ENCODE measurements around the gene PTPRH.

DNA sequence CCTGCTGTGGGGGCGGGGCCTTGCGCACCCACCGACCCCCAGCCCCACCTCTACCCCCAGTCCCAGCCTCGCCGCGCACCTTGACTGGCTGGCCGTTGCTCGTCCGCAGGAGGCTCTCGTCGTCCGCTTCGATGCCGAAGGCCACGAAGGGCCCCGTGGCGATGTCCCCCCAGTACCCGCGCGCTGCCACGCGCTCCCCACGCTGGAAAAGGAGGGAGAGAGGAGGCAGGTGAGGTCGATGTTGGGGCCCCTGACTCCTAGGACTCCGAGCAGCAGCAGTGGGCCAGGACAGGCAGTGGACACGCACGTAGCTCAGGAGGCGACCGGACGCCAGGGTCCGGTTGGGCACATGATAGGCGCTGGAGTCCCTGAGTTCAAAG, 48.3 kb downstream of the PTPRH start:
- TF ChIP-seq GATA2 (IDR thresholded peaks at IDR 0.05; ENCODE audit: low read depth, low read length) (no peak), GATA3 (IDR thresholded peaks at IDR 0.05; ENCODE audit: low read depth, low read length) (no peak)

All from SH-SY5Y (cell line).